ENCODE data around the gene SLC8A2. TPM values are rescaled to one million over a fixed set of nuclear protein-coding genes. Genes with fewer than 3 reads are reported as not detected.

The SLC8A2 gene
- total RNA-seq, 2 experiments from 2014 or later, result 0.20 TPM; not detected in 1

GRCh38 chr19:47448360-47448727, 23.3 kb downstream of the SLC8A2 start:
- Mint-ChIP-seq H3K9me3 (no peaks in the 10 kb centered on the region), H3K27me3 (peaks cover 59% of the 10 kb centered on the region), H3K27ac (no peak overlapping the region), H3K4me3 (no peak overlapping the region), H3K36me3 (no peaks in the 10 kb centered on the region), H3K4me1 (peaks cover 31% of the 10 kb centered on the region)
- ATAC-seq (ENCODE audit: low read depth), result no peak
- no peak for DNase-seq
- POLR2A ChIA-PET, result interaction anchor here (0.6 to 1.8 kb wide), 2 partner anchors 36 to 268 kb away, joined by 5 to 13 read pairs; partner anchors contain the start of gene KPTN

DNA sequence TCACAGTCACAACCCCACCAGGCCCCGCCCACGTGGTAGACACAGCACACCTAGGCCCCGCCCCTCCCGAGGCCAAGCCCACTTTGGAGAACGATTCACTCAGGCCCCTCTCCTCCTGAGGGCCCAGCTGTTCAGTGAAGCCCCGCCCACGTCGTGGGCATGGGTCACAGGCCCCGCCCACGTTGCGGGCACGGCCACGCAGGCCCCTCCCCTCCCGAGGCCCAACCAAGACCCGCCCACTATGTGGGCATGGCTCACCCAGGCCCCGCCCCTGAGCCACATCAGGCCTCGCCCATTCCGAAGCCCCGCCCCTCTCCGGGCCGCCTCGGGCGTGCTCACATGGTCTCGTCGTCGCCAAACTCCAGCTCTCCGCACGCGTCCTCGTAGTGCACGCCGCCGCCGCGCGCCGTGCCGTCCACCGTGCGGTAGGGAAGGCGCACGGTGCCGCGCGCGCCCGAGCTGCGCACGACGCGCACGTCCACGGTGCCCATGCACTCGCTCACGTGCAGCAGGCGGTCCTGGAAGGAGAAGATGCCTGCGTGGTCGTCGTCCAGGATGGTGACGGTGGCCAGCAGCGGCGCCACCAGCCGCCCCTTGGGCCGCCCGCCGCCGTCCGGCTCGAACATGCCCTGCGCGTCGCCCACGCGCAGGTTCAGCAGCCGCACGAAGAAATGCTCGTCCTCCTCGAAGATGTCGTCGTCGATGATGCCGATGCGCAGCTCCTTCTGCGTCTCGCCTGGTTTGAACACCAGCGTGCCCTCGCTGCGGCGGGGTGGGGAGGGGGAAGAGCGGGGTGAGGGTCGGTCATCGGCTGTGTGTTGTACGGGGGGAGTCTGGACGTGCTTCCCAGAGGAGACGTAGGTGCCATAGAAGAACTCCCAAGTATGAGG, 24.0 kb downstream of the SLC8A2 start:
- Mint-ChIP-seq H3K4me3 (peak overlapping the region; percentile 81), H3K36me3 (no peaks in the 10 kb centered on the region), H3K27ac (peak overlapping the region; percentile 71), H3K9me3 (no peaks in the 10 kb centered on the region), H3K27me3 (peaks cover 64% of the 10 kb centered on the region), H3K4me1 (peaks cover 36% of the 10 kb centered on the region)
- ATAC-seq (ENCODE audit: low read depth), result peak; percentile 52
- POLR2A ChIA-PET, result interaction anchor here (1.0 to 1.8 kb wide), 2 partner anchors 37 to 99 kb away, joined by 3 to 13 read pairs; partner anchors contain the start of genes DHX34 and KPTN
- DNase-seq, result peak; percentile 86

- ATAC-seq (ENCODE audit: low read depth) (peak; percentile 51), DNase-seq (peak; percentile 69)
Measured at GRCh38 chr19:47446534-47447469, 24.9 kb downstream of the SLC8A2 start.

GRCh38 chr19:47445937-47446402, 25.7 kb downstream of the SLC8A2 start:
- peak; percentile 56 for ATAC-seq (ENCODE audit: low read depth)
- POLR2A ChIA-PET, result interaction anchor here (0.7 to 0.8 kb wide), 3 partner anchors 8 to 189 kb away, joined by 4 to 7 read pairs (median 4); no protein-coding TSS in a partner anchor
- DNase-seq, result peak; percentile 73
- H3K4me1 Mint-ChIP-seq, result peaks cover 36% of the 10 kb centered on the region
- peak overlapping the region; percentile 70 for H3K4me3 Mint-ChIP-seq
- H3K36me3 Mint-ChIP-seq, result no peaks in the 10 kb centered on the region
- H3K27ac Mint-ChIP-seq, result no peak overlapping the region
- H3K27me3 Mint-ChIP-seq, result peaks cover 69% of the 10 kb centered on the region
- H3K9me3 Mint-ChIP-seq, result no peaks in the 10 kb centered on the region

More at GRCh38 chr19:47446534-47447469, 24.9 kb downstream of the SLC8A2 start:
- H3K9me3 Mint-ChIP-seq, result no peaks in the 10 kb centered on the region
- peaks cover 69% of the 10 kb centered on the region for H3K27me3 Mint-ChIP-seq
- no peaks in the 10 kb centered on the region for H3K36me3 Mint-ChIP-seq
- peak overlapping the region; percentile 71 for H3K27ac Mint-ChIP-seq
- peak overlapping the region; percentile 81 for H3K4me3 Mint-ChIP-seq
- POLR2A ChIA-PET, result interaction anchor here (0.8 to 1.8 kb wide), 3 partner anchors 38 to 98 kb away, joined by 3 to 13 read pairs (median 4); partner anchors contain the start of genes DHX34 and KPTN
- peaks cover 36% of the 10 kb centered on the region for H3K4me1 Mint-ChIP-seq

DNA sequence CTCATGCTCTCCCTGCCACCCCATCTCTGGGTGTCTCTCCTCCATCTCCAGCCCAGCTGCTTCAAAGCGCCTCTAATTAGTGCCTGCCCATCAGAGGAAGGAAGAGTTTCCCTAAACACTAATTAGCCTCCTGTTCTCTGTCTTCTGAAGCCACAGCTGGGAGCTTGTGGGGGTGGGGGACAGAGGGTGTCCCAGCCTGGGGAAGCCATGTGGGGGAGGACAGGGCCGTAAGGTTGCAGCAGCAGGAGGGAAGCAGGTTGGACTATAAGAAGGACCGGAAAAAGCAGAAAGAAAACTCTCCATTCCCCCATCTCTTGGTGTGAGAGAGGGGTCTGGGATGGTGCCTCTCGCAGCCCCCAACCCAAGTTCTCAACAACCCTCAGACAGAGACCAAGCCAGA, 26.2 kb downstream of the SLC8A2 start:
- POLR2A ChIA-PET, result interaction anchor here (0.7 to 0.8 kb wide), 3 partner anchors 8 to 190 kb away, joined by 4 to 7 read pairs (median 4); no protein-coding TSS in a partner anchor
- H3K4me1 Mint-ChIP-seq, result peaks cover 36% of the 10 kb centered on the region
- H3K27ac Mint-ChIP-seq, result no peak overlapping the region
- H3K4me3 Mint-ChIP-seq, result peak overlapping the region; percentile 70
- peaks cover 70% of the 10 kb centered on the region for H3K27me3 Mint-ChIP-seq
- DNase-seq (no peak), ATAC-seq (ENCODE audit: low read depth) (no peak)
- no peaks in the 10 kb centered on the region for H3K36me3 Mint-ChIP-seq
- H3K9me3 Mint-ChIP-seq, result no peaks in the 10 kb centered on the region

DNA sequence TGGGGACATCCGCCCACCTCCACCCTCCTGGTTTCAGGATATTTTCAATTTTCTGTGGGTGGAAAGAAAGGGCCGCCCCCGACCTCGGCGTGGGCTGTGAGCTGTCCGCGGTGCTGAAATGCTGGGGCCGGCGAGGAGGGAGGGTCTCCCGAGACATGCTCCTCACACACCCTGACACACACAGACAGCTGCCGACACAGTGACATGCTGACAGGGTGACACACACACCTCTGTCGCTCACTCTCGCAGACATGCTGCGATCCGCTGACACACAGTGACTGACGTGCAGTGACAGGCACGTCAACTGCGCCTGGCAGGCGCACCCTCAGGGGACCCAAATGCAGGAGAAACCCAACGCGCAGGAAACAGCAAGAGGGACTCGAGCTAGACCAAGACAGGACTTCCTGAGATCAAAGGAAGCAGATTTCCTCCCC, 27.3 kb downstream of the SLC8A2 start:
- H3K9me3 Mint-ChIP-seq, result no peaks in the 10 kb centered on the region
- ATAC-seq (ENCODE audit: low read depth) (no peak), DNase-seq (peak; percentile 71)
- H3K27ac Mint-ChIP-seq, result no peak overlapping the region
- H3K27me3 Mint-ChIP-seq, result peaks cover 59% of the 10 kb centered on the region
- no peaks in the 10 kb centered on the region for H3K36me3 Mint-ChIP-seq
- POLR2A ChIA-PET, result interaction anchor here (0.9 kb wide), 1 partner anchor 254 kb away, joined by 3 read pairs; no protein-coding TSS in a partner anchor
- peaks cover 36% of the 10 kb centered on the region for H3K4me1 Mint-ChIP-seq
- H3K4me3 Mint-ChIP-seq, result peak overlapping the region; percentile 56

- POLR2A ChIA-PET, result interaction anchor here (0.6 kb wide), 1 partner anchor 302 kb away, joined by 3 read pairs; the partner anchor contains the start of gene NOP53
- no peak overlapping the region for H3K27ac Mint-ChIP-seq
Measured at GRCh38 chr19:47443331-47443730, 28.4 kb downstream of the SLC8A2 start.

GRCh38 chr19:47438793-47439220, 32.9 kb downstream of the SLC8A2 start:
- POLR2A ChIA-PET, result interaction anchor here (1.0 to 1.1 kb wide), 2 partner anchors 75 to 260 kb away, joined by 3 read pairs; no protein-coding TSS in a partner anchor
- no peak overlapping the region for H3K27ac Mint-ChIP-seq
- peaks cover 27% of the 10 kb centered on the region for H3K27me3 Mint-ChIP-seq
- DNase-seq (no peak), ATAC-seq (ENCODE audit: low read depth) (no peak)
- H3K9me3 Mint-ChIP-seq, result no peaks in the 10 kb centered on the region
- no peaks in the 10 kb centered on the region for H3K36me3 Mint-ChIP-seq
- H3K4me1 Mint-ChIP-seq, result peaks cover 36% of the 10 kb centered on the region
- H3K4me3 Mint-ChIP-seq, result no peak overlapping the region

More at GRCh38 chr19:47443331-47443730, 28.4 kb downstream of the SLC8A2 start:
- Mint-ChIP-seq H3K4me1 (peaks cover 39% of the 10 kb centered on the region), H3K27me3 (peaks cover 48% of the 10 kb centered on the region), H3K4me3 (peak overlapping the region; percentile 3), H3K36me3 (no peaks in the 10 kb centered on the region), H3K9me3 (no peaks in the 10 kb centered on the region)
- ATAC-seq (ENCODE audit: low read depth) (no peak), DNase-seq (no peak)

- Mint-ChIP-seq H3K9me3 (no peaks in the 10 kb centered on the region), H3K27me3 (peaks cover 18% of the 10 kb centered on the region), H3K4me1 (peaks cover 35% of the 10 kb centered on the region), H3K36me3 (no peaks in the 10 kb centered on the region), H3K27ac (no peak overlapping the region), H3K4me3 (no peak overlapping the region)
- POLR2A ChIA-PET, result interaction anchor here (0.6 kb wide), 1 partner anchor 8 kb away, joined by 7 read pairs; no protein-coding TSS in a partner anchor
- DNase-seq (no peak), ATAC-seq (ENCODE audit: low read depth) (no peak)
Measured at GRCh38 chr19:47437500-47437899, 34.2 kb downstream of the SLC8A2 start.

- Mint-ChIP-seq H3K27ac (peak overlapping the region; percentile 26), H3K27me3 (peaks cover 13% of the 10 kb centered on the region), H3K4me1 (peaks cover 40% of the 10 kb centered on the region), H3K36me3 (peaks cover 3% of the 10 kb centered on the region), H3K9me3 (peaks cover 2% of the 10 kb centered on the region), H3K4me3 (peak overlapping the region; percentile 2)
- DNase-seq (peak; percentile 84), ATAC-seq (ENCODE audit: low read depth) (peak; percentile 81)
- POLR2A ChIA-PET, result interaction anchor here (0.6 to 5.1 kb wide), 5 partner anchors 8 to 270 kb away, joined by 3 to 22 read pairs (median 5); partner anchors contain the start of genes KPTN and NAPA
Measured at GRCh38 chr19:47436712-47437401, 34.8 kb downstream of the SLC8A2 start.

DNA sequence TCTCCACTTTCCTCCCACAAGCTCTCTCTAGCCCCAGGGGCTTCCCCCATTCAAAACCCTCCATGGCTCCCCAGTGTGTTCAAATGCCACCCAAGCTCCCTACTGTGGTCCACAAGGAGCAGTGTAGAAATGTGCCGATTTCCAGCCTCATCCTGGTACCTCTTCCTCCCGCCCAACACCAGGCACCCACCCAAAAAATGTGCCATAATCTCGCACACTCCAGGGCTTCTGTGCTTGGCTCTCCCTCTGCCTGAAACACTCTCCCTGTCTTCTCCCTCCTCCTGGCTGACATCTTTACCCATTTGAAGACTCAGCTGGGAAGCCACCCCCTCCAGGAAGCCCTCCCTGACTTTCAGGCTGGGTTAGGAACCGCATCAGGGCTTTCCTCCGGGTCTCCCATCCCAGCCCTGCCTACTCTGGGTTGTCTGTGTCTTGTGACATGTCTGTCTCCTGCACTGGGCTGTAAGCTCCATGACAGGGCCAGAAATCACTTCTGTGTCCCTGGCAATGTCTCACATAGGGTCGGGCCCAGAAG, 35.7 kb downstream of the SLC8A2 start:
- peak overlapping the region; percentile 84 for H3K27ac Mint-ChIP-seq
- POLR2A ChIA-PET, result interaction anchor here (0.5 to 5.1 kb wide), 6 partner anchors 8 to 771 kb away, joined by 3 to 22 read pairs (median 4); partner anchors contain the start of genes KPTN and NAPA
- peaks cover 2% of the 10 kb centered on the region for H3K9me3 Mint-ChIP-seq
- DNase-seq (no peak), ATAC-seq (ENCODE audit: low read depth) (no peak)
- H3K4me3 Mint-ChIP-seq, result peak overlapping the region; percentile 47
- peaks cover 3% of the 10 kb centered on the region for H3K36me3 Mint-ChIP-seq
- peaks cover 43% of the 10 kb centered on the region for H3K4me1 Mint-ChIP-seq
- peaks cover 8% of the 10 kb centered on the region for H3K27me3 Mint-ChIP-seq
